IPS DF 4.7 (cell line): ENCODE data around the gene CA11.
"Not testable (repeated sequence)": the region's sequence is repeated elsewhere in the genome, so short reads cannot be mapped to it uniquely, and the experiment has no call there.

Experiments used
- DNase-seq: peaks from one replicate; pipeline ENCODE4 v3.0.0-alpha.2; 2013; ENCODE audit warnings: low spot score; ENCODE audit errors: extremely low read depth

Gene CA11

GRCh38 chr19:48646001-48646721, at the start of gene CA11:
TSS of gene CA11 (minus strand) at chr19:48646187. CDS start at chr19:48645632, 555 bp downstream.
- DNase-seq: no peak

- not testable (repeated sequence) for DNase-seq
Observed at GRCh38 chr19:48693629-48694028, 47.6 kb upstream of the CA11 start.

GRCh38 chr19:48689449-48689848, 43.5 kb upstream of the CA11 start:
- DNase-seq: no peak

- DNase-seq: no peak
Observed at GRCh38 chr19:48687776-48688175, 41.8 kb upstream of the CA11 start.

GRCh38 chr19:48686637-48687036, 40.6 kb upstream of the CA11 start:
- not testable (repeated sequence) for DNase-seq

- no peak for DNase-seq
Observed at GRCh38 chr19:48686088-48686487, 40.1 kb upstream of the CA11 start.

GRCh38 chr19:48685583-48685982, 39.6 kb upstream of the CA11 start:
- DNase-seq: no peak

GRCh38 chr19:48683349-48683748, 37.4 kb upstream of the CA11 start:
- no peak for DNase-seq

- no peak for DNase-seq
Observed at GRCh38 chr19:48681127-48681470, 35.1 kb upstream of the CA11 start.

GRCh38 chr19:48680436-48681126, 34.6 kb upstream of the CA11 start:
- DNase-seq: no peak

- not testable (repeated sequence) for DNase-seq
Observed at GRCh38 chr19:48680006-48680405, 34.0 kb upstream of the CA11 start.

- no peak for DNase-seq
Observed at GRCh38 chr19:48678201-48678600, 32.2 kb upstream of the CA11 start.

GRCh38 chr19:48676887-48677286, 30.9 kb upstream of the CA11 start:
- DNase-seq: no peak

- no peak for DNase-seq
Observed at GRCh38 chr19:48676487-48676886, 30.5 kb upstream of the CA11 start.

GRCh38 chr19:48674921-48675824, 29.2 kb upstream of the CA11 start:
- peak; percentile 78 for DNase-seq

- DNase-seq: no peak
Observed at GRCh38 chr19:48674216-48674809, 28.3 kb upstream of the CA11 start.

GRCh38 chr19:48673436-48674100, 27.6 kb upstream of the CA11 start:
- DNase-seq: no peak

- DNase-seq: no peak
Observed at GRCh38 chr19:48672994-48673393, 27.0 kb upstream of the CA11 start, which contains the start of gene NTN5. TSS of gene NTN5 (minus strand) at chr19:48673017. CDS start at chr19:48670986, 2,031 bp downstream.

GRCh38 chr19:48671446-48671995, 25.5 kb upstream of the CA11 start:
- no peak for DNase-seq

- DNase-seq: no peak
Observed at GRCh38 chr19:48670699-48671445, 24.9 kb upstream of the CA11 start.
